CD14-positive monocyte (primary cell): Measurements from ENCODE around the gene NRG3. TPM values are rescaled to one million over a fixed set of nuclear protein-coding genes. Genes with fewer than 3 reads are reported as not detected.

Source experiments
- DNase-seq, 3 donors: peaks; one replicate each; pipeline ENCODE4 v3.0.0-alpha.2; 2011 to 2022
- H2AFZ ChIP-seq: 2 replicates; pipeline ENCODE4 v1.6.0; 2012; ENCODE audit warnings: mild to moderate bottlenecking, low read depth, low read length, inconsistent platforms; ENCODE audit not compliant: insufficient read depth, poor library complexity, severe bottlenecking
- H3K27ac ChIP-seq, 2 donors: 1 replicate in 1 of 2; 2 replicates in 1 of 2; pipeline ENCODE4 v1.5.1; 2012 to 2013; ENCODE audit warnings: low read length in 2 of 2, control low read depth in 1 of 2, inconsistent platforms in 1 of 2, low read depth in 1 of 2, mild to moderate bottlenecking in 1 of 2
- H3K27me3 ChIP-seq, 2 donors: one replicate each; pipeline versions ENCODE4 v1.6.0 to v1.6.1; 2011 to 2013; ENCODE audit warnings: low read length in 2 of 2; ENCODE audit not compliant: control insufficient read depth in 2 of 2, insufficient read depth in 2 of 2
- H3K36me3 ChIP-seq, 2 donors: replicated peaks in 1 of 2; 1 replicate in 1 of 2; 2 replicates in 1 of 2; pipeline versions ENCODE4 v1.5.1 to v1.6.1; 2012 to 2013; ENCODE audit warnings: low read length in 2 of 2, control low read depth in 1 of 2, inconsistent platforms in 1 of 2, mild to moderate bottlenecking in 1 of 2; ENCODE audit not compliant: insufficient read depth in 2 of 2, control insufficient read depth in 1 of 2
- H3K4me1 ChIP-seq, 2 donors: 1 replicate in 1 of 2; 2 replicates in 1 of 2; pipeline versions ENCODE4 v1.5.1 to v1.6.1; 2012 to 2013; ENCODE audit warnings: low read length in 2 of 2, control low read depth in 1 of 2, inconsistent platforms in 1 of 2, mild to moderate bottlenecking in 1 of 2, moderate library complexity in 1 of 2; ENCODE audit not compliant: insufficient read depth in 2 of 2, control insufficient read depth in 1 of 2
- H3K4me2 ChIP-seq: replicated peaks from 2 replicates; pipeline ENCODE3; 2012; ENCODE audit warnings: low read length, moderate library complexity, mild to moderate bottlenecking; ENCODE audit not compliant: poor library complexity, severe bottlenecking; ENCODE audit errors: extremely low read depth
- H3K4me3 ChIP-seq, 3 experiments: fragments of 200-600 bp in 1 of 3; sonication (generic) in 1 of 3; replicated peaks in 1 of 3; 1 replicate in 2 of 3; 2 replicates in 1 of 3; pipeline ENCODE4 v1.5.1; 2011 to 2013; ENCODE audit warnings: low read length in 3 of 3, mild to moderate bottlenecking in 3 of 3, control low read depth in 2 of 3, low read depth in 2 of 3, inconsistent platforms in 1 of 3, moderate library complexity in 1 of 3
- H3K79me2 ChIP-seq: 2 replicates; pipeline ENCODE4 v1.6.0; 2012; ENCODE audit warnings: mild to moderate bottlenecking, control low read depth, inconsistent platforms, low read length, moderate library complexity; ENCODE audit not compliant: insufficient read depth
- H3K9ac ChIP-seq: 2 replicates; pipeline ENCODE4 v1.6.0; 2017; ENCODE audit warnings: low read length, mild to moderate bottlenecking; ENCODE audit not compliant: insufficient read depth, poor library complexity, severe bottlenecking
- H3K9me3 ChIP-seq, 2 donors: replicated peaks in 1 of 2; 1 replicate in 1 of 2; 2 replicates in 1 of 2; pipeline versions ENCODE4 v1.5.1 to v1.6.1; 2012 to 2013; ENCODE audit warnings: low read length in 2 of 2, control low read depth in 1 of 2; ENCODE audit not compliant: control insufficient read depth in 1 of 2, insufficient read depth in 1 of 2
- H4K20me1 ChIP-seq: 2 replicates; pipeline ENCODE4 v1.6.0; 2012; ENCODE audit warnings: mild to moderate bottlenecking, low read length, control low read depth, moderate library complexity; ENCODE audit not compliant: insufficient read depth
- H3K27ac Mint-ChIP-seq, 7 donors: one replicate each; pipeline ENCODE4 v1.8.0; 2020; ENCODE audit warnings: mild to moderate bottlenecking in 7 of 7, mixed read lengths in 7 of 7, moderate library complexity in 6 of 7, inconsistent platforms in 2 of 7
- H3K27me3 Mint-ChIP-seq, 3 donors: one replicate each; pipeline ENCODE4 v1.8.0; 2021 to 2022; ENCODE audit warnings: low read depth in 3 of 3, mild to moderate bottlenecking in 3 of 3, mixed read lengths in 3 of 3, moderate library complexity in 3 of 3, inconsistent platforms in 1 of 3
- H3K36me3 Mint-ChIP-seq, 2 donors: one replicate each; pipeline ENCODE4 v1.8.0; 2020; ENCODE audit warnings: mixed read lengths in 2 of 2, inconsistent platforms in 1 of 2, mild to moderate bottlenecking in 1 of 2
- H3K4me1 Mint-ChIP-seq: one replicate; pipeline ENCODE4 v1.8.0; 2020; ENCODE audit warnings: mild to moderate bottlenecking, mixed read lengths
- H3K4me3 Mint-ChIP-seq, 2 donors: one replicate each; pipeline ENCODE4 v1.8.0; 2020; ENCODE audit warnings: mild to moderate bottlenecking in 2 of 2, mixed read lengths in 2 of 2, moderate library complexity in 1 of 2
- H3K9me3 Mint-ChIP-seq, 7 donors: one replicate each; pipeline ENCODE4 v1.8.0; 2020 to 2022; ENCODE audit warnings: mixed read lengths in 7 of 7, mild to moderate bottlenecking in 6 of 7, moderate library complexity in 6 of 7, inconsistent platforms in 2 of 7
- CTCF ChIP-seq: fragments of 200-600 bp; IDR thresholded peaks from one replicate; pipeline ENCODE4 v1.8.0; 2022; ENCODE audit warnings: antibody characterized with exemption, mild to moderate bottlenecking
- WGBS: methylation state at CpG from one replicate; pipeline ENCODE4 v1.1.5; 2013; ENCODE audit warnings: missing lambda C conversion rate; ENCODE audit not compliant: insufficient coverage; 5-methylcytosine and 5-hydroxymethylcytosine counted together
- intact Hi-C, 2 donors: fragments of 100-400 bp; cut with micrococcal nuclease; formaldehyde crosslinking; loops; one replicate each; pipeline versions ENCODE4 v1.15.0 to v1.15.1; 2023
- polyA plus RNA-seq, 3 donors: library from polyadenylated mRNA; depleted of rRNA in 1 of 3; unstranded in 2 of 3; stranded (reverse) in 1 of 3; fragments of 300-500 nt in 2 of 3; fragments of >200 nt in 1 of 3; fragmentation: Illumina TruSeq in 2 of 3; gene quantifications; 1 replicate in 2 of 3; 2 replicates in 1 of 3; pipeline ENCODE4 v1.2.3, GENCODE V29; 2012 to 2021

The NRG3 gene
- polyA plus RNA-seq, 3 donors = not detected

GRCh38 chr10:82722273-82722672 lies 847.3 kb downstream of the NRG3 start:
- intact Hi-C loops = no loop called here
- WGBS = no CpG with 5 or more reads among the region's 2 CpGs
- Histone ChIP-seq H3K4me3 (no peak overlapping the region), H3K79me2 (no peaks in the 10 kb centered on the region), H3K27me3 (no peaks in the 10 kb centered on the region), H3K4me2 (no peak overlapping the region), H3K9me3 (peaks cover 0 to 4% of the 10 kb centered on the region in 2 donors), H3K9ac (no peak overlapping the region), H3K27ac (no peak overlapping the region), H4K20me1 (no peaks in the 10 kb centered on the region), H2AFZ (no peak overlapping the region), H3K4me1 (no peaks in the 10 kb centered on the region), H3K36me3 (no peaks in the 10 kb centered on the region)
- Mint-ChIP-seq H3K4me1 (no peaks in the 10 kb centered on the region), H3K27me3 (peaks cover 0 to 1% (median 0%) of the 10 kb centered on the region in 3 donors), H3K4me3 (no peak overlapping the region), H3K27ac (no peak overlapping the region), H3K9me3 (peaks cover 0 to 11% (median 3%) of the 10 kb centered on the region in 7 donors), H3K36me3 (no peaks in the 10 kb centered on the region)
- no peak for TF ChIP-seq CTCF
- no peak for DNase-seq

- no peak overlapping the region for H2AFZ ChIP-seq
- no peak overlapping the region for H3K4me3 ChIP-seq
- H3K36me3 Mint-ChIP-seq = no peaks in the 10 kb centered on the region
- H3K27ac ChIP-seq = no peak overlapping the region
- no CpG with 5 or more reads among the region's 1 CpG for WGBS
- no peaks in the 10 kb centered on the region for H3K27me3 ChIP-seq
- H4K20me1 ChIP-seq = no peaks in the 10 kb centered on the region
- no peaks in the 10 kb centered on the region for H3K36me3 ChIP-seq
- no peak overlapping the region for H3K27ac Mint-ChIP-seq
- intact Hi-C loops = no loop called here
- DNase-seq = no peak
- no peaks in the 10 kb centered on the region for H3K4me1 ChIP-seq
- H3K4me1 Mint-ChIP-seq = no peaks in the 10 kb centered on the region
- no peak overlapping the region for H3K4me3 Mint-ChIP-seq
- peaks cover 0 to 1% (median 0%) of the 10 kb centered on the region in 3 donors for H3K27me3 Mint-ChIP-seq
- no peaks in the 10 kb centered on the region for H3K9me3 ChIP-seq
- H3K79me2 ChIP-seq = no peaks in the 10 kb centered on the region
- peaks cover 0 to 5% (median 0%) of the 10 kb centered on the region in 7 donors for H3K9me3 Mint-ChIP-seq
- TF ChIP-seq CTCF = no peak
- no peak overlapping the region for H3K4me2 ChIP-seq
- H3K9ac ChIP-seq = no peak overlapping the region
These were observed 861.3 kb downstream of the NRG3 start for GRCh38 chr10:82736305-82736704.
